GM19328 (cell line): ENCODE measurements around the gene GRHL1.
"Not testable (repeated sequence)": the region's sequence is repeated elsewhere in the genome, so short reads cannot be mapped to it uniquely, and the experiment has no call there.

Experiments
- ATAC-seq: cut with Tn5 transposase; IDR thresholded peaks from one replicate; pipeline ENCODE4 v1.9.1; 2021; ENCODE audit warnings: mild to moderate bottlenecking, moderate library complexity; ENCODE audit not compliant: unreplicated experiment

The GRHL1 gene

GRCh38 chr2:10019602-10020400 lies 68.3 kb downstream of the GRHL1 start:
- no peak for ATAC-seq

- ATAC-seq = no peak
Measured at GRCh38 chr2:10022041-10022421, 70.5 kb downstream of the GRHL1 start.

GRCh38 chr2:10022445-10022844 lies 71.0 kb downstream of the GRHL1 start:
- no peak for ATAC-seq

- ATAC-seq = no peak
Measured at GRCh38 chr2:10022966-10023662, 71.6 kb downstream of the GRHL1 start.

- no peak for ATAC-seq
Measured at GRCh38 chr2:10026940-10027569, 75.6 kb downstream of the GRHL1 start.

- ATAC-seq = no peak
Measured at GRCh38 chr2:10027660-10028330, 76.3 kb downstream of the GRHL1 start.

- no peak for ATAC-seq
Measured at GRCh38 chr2:10028407-10028987, 77.0 kb downstream of the GRHL1 start.

GRCh38 chr2:10028988-10029874 lies 77.7 kb downstream of the GRHL1 start:
- peak; percentile 65 for ATAC-seq

GRCh38 chr2:10029875-10030223 lies 78.4 kb downstream of the GRHL1 start:
- ATAC-seq = no peak

- ATAC-seq = no peak
Measured at GRCh38 chr2:10030311-10030736, 78.8 kb downstream of the GRHL1 start.

GRCh38 chr2:10030798-10031197 lies 79.3 kb downstream of the GRHL1 start:
- not testable (repeated sequence) for ATAC-seq

- no peak for ATAC-seq
Measured at GRCh38 chr2:10031886-10032745, 80.6 kb downstream of the GRHL1 start.

GRCh38 chr2:10032746-10033105 lies 81.2 kb downstream of the GRHL1 start:
- ATAC-seq = no peak

- no peak for ATAC-seq
Measured at GRCh38 chr2:10033251-10034006, 81.9 kb downstream of the GRHL1 start.

GRCh38 chr2:10034333-10035052 lies 83.0 kb downstream of the GRHL1 start:
- ATAC-seq = no peak

- no peak for ATAC-seq
Measured at GRCh38 chr2:10035053-10035422, 83.5 kb downstream of the GRHL1 start.

GRCh38 chr2:10035633-10036032 lies 84.1 kb downstream of the GRHL1 start:
- ATAC-seq = no peak
